NCI-H1092 (cell line): Measurements from ENCODE around the gene JCAD.
"Not testable (repeated sequence)": the region's sequence is repeated elsewhere in the genome, so short reads cannot be mapped to it uniquely, and the experiment has no call there.

Experiments used
- DNase-seq: peaks from one replicate; lab custom pipeline; 2025; lab: John Stamatoyannopoulos, UW

Gene JCAD

DNA sequence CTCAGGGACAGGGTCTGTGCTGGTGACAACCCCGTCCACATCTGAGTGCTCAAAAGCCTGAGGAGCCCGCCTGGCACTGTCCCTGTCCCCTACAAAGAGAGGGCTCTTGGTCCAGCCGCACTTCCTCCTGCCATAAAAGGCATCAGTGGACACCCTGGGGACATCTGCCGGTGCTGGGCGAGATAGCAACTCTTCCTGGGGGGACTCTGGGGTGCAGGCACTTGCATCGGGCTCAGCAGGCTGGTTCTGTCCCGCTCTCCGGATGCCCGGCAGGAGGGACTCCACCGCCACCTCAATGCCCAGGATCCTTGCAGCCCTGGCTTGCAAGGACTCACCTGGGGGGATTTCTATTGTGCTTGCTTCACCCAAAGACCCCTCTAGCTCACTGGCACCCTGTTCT lies 32.8 kb downstream of the JCAD start:
- DNase-seq: no peak

- no peak for DNase-seq
Observed at GRCh38 chr10:30026080-30026479, 33.3 kb downstream of the JCAD start.

DNA sequence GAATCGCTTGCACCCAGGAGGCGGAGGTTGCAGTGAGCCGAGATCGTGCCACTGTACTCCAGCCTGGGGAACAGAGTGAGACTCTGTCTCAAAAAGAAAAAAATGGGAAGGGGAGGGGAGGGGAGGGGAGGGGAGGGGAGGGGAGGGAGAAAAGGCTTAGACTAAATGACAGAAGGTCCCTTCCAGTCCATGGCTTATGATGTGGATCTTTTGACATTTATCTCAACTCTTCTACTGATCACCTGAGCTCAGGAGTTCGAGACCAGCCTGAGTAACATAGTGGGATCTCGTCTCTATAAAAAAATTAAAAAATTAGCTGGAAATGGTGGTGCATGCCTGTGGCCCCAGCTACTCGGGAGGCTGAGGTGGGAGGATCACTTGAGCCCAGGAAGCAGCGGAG lies 34.0 kb downstream of the JCAD start:
- DNase-seq: not testable (repeated sequence)

DNA sequence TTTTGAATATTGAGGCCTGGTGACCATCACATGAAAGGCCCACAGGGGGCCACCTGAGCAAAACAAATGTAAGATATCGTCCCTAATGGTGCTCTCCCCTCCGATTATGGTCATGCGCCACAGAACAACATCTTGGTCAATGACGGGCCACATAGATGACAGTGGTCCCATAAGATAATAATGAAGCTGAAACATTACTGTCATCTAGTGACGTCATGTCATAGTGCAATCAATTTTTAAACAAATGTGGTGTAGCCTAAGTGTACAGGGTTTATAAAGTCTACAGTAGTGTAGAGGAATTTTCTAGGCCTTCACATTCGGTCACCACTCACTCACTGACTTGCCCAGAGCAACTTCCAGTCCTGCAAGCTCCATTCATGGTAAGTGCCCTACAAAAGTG lies 36.8 kb downstream of the JCAD start:
- DNase-seq: no peak

DNA sequence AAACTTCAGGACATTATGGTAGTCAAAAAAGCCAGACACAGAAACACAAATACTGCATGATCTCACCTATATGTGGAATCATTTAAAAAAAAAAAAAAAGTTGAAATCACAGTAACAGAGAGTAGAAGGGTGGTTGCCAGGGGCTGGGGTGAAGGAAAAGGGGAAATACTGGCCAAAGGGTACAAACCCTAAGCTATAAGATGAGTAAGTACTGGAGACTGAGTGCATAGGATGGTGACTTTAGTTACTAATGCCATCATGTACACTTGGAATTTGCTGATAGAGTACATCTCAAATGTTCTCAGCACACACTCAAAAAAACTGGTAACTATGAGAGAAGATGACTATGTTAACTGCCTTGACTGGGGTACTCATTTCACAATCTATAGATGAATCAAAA lies 39.9 kb downstream of the JCAD start:
- DNase-seq: no peak

GRCh38 chr10:30018496-30018895 lies 40.9 kb downstream of the JCAD start:
- no peak for DNase-seq

DNA sequence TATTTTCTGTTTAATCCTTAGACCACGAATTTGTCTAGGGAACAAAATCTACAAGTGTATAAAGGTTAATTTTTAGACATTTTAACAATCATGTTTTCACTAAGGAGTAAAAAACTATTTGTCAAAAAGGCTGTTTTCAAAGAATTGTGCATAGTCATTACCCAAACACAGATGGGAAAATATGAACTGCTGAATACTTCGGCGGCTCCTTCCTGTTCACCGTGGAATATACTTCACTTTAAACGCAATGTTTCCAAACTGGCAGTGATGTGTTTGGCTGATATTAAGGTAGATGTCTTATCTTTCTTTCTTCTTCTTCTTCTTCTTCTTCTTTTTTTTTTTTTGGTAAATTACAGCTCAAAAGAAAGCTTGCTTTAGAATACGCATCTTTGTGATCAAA lies 41.4 kb downstream of the JCAD start:
- no peak for DNase-seq

DNA sequence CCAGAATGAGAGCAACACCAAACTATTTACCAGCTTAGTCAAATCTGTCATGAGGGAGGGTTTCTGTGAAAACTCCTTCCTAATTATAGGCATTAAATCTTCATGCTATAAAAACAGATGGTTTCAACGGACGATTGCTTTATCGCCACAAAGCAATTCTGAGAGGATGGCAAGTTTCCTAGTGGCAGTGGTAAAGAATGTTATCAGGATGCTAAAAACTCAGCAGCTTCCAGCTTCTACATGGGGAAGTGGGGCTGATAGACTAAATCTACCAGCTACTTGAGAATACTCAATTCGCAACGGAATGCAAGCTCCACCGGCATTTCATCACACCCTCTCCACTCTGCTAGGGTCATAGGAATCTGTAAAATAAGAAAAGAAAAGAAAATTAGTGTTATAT lies 41.8 kb downstream of the JCAD start:
- DNase-seq: no peak

DNA sequence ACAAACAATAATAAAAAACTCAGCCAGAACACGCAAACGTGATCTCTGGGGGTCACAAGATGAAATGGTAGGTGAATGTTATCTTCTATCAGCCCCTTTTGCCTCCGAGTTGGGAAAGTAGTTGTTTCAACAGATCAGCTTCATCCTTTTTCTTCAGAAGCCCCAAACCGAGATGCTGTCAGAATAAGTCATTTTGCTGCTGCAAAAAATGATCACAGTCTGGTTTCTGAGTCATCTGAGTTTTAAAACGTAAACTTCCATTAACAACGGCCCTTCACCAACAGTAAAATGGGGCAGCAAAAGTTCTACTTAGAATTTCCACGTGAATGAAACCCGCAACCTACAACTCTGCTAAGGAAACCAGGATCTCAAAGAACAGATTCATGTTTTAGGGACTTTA lies 44.9 kb downstream of the JCAD start:
- no peak for DNase-seq

DNA sequence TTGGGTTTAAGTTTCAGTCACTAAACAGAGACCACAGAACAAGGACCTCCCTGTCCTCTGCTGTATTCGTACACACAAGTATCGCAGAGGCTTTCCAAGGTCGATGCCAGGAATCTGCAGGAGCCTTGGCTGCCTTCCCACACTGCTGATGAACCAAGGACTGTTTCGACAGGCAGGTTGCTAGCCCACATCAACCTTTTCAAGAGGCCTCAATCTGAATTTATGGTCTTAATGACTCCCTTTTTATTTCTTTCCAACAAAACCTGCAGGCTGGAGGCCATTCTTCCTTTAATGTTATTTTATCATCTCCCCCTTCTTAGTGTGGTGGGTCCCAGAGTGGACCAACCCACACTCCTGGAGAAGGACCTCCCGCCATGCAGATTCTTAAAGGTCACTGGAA lies 45.6 kb downstream of the JCAD start:
- peak; percentile 66 for DNase-seq

GRCh38 chr10:30011956-30012647 lies 47.3 kb downstream of the JCAD start:
- DNase-seq: no peak

DNA sequence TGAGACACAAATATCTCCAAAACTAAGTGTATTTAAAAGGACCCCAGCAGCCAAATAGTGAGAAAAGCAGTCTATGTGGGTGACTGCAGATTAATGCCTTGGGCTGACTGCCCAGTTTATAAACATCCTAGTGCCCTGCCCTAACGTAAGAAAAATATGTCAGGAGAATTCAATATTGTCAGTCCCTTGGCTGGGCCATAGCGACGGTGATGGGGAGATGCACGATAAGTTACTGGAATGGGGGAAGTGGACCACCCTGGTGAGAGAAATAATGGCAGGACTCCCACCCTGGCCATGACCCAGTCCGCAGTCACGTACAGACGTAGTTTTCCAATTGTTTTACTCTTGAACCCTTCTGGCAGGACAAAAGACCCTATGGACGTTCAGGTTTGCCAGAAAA lies 48.0 kb downstream of the JCAD start:
- DNase-seq: no peak

DNA sequence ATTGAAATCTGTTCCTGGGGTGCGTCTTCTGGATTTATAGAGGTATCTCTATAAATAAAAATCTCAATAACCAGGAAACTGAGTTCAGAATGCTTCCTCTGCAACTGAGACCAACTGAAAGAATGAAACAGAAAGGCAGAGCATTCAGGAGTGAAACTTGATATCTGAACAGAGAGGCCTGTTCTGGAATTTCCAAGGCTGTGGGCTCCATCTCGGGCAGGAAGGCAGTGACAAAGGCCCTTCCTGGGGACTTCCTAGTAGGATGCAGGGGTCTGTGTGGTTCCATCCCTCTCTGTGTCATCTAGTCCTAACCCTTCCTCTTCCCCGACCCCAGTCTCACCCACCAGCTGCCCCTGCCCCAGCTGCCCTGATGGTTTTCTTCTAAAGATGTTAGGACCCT lies 52.0 kb downstream of the JCAD start:
- no peak for DNase-seq

DNA sequence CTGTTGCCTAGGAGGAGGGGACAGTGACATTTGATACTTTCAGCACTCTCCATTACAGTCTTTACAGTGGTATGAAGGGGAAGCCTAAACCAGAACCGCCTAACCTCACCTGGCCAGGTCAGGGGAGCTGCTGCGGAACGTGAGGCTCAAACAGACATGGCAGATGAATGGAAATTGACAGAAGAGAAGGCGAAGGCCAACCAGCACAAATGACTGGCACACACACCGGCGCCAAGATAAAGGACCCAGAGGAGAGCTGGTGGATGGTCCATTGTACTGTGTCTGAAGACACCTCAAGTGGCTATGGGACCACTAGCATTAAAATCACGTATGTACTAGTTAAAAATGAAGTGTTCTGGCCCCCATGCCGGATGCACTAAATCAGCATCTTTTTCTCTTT lies 53.0 kb downstream of the JCAD start:
- no peak for DNase-seq

- not testable (repeated sequence) for DNase-seq
Observed at GRCh38 chr10:30005116-30005515, 54.3 kb downstream of the JCAD start.

- peak; percentile 7 for DNase-seq
Observed at GRCh38 chr10:30002426-30003266, 56.7 kb downstream of the JCAD start.

DNA sequence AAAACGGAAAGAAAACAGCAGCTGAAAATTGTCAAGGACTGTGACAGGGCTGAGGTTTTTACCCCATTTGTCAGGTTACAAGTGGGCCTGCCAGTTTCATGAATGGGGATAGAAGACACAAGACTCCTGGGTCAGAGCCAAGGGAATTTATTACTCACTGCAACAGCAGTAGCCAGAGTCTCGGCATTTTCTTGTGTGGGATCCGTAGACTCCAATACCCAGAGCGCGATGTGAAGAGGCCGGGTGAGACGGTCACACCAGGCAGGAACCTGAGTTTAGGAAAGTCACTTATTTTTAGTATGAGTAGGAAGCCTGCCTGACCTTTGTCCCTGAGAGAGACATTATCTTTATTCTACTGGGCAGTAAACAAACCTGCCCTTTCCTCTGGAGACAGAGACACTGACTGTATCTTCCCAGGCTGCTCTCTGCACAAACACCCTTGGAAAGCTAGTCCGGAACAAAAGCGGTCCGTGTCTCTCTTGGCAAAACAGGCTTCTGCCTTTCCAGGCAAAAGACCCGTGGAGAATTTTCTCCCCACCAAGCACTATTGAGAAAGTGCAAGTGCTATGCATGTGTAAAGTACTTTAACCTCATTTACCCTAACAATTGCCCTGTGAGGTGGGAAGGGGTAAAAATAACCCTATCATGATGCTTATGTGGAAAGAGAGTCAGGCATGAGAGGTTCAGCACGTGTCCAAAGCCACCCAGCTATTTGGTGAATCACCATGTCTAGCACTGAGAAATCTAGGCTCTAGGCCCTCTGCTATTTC lies 58.4 kb downstream of the JCAD start:
- no peak for DNase-seq

- peak; percentile 8 for DNase-seq
Observed at GRCh38 chr10:29998142-29998808, 61.1 kb downstream of the JCAD start.

DNA sequence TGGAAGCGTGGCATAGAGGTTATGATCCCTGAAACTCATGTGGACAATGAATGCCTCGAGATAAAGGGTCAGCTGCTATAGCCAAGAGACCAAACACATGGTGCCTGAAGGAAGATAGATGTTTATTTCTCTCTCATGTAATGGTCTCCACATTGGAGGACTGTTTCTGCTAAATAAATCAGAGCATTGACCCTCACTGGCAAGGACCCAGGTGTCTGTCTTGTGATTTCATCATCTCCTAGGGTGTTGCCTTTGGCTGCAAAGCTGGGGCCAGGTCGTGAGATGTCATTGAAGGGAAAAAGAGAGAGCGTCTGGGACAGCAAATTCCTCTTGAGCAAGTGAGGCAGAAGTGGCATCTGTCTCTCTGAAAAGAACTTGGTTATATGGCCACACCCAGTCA lies 64.6 kb downstream of the JCAD start:
- DNase-seq: no peak

GRCh38 chr10:29993319-29993915 lies 66.0 kb downstream of the JCAD start:
- no peak for DNase-seq

DNA sequence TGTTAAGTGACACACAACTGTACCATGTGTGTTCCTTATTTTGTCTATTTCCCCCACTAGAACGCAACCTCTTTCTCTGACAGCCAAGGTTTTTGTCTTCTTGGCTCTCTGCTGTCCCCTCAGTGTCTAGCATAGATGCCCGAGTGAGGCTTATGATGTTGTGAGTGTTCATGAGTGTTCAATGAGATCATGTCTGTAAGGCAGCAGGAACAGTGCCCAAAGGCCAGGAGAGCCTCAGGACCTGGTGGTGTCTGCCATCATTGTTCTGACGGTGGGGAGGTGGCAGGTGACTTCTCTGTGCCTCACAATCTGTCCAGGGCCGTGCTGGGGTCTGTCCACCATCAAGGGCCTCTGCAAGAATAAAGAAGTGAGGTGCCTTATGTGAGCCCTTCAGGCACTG lies 66.5 kb downstream of the JCAD start:
- DNase-seq: no peak

- no peak for DNase-seq
Observed at GRCh38 chr10:29991382-29991781, 68.0 kb downstream of the JCAD start.
